HepG2 (cell line): ENCODE results near the gene CHCT1. TPM values are rescaled to one million over a fixed set of nuclear protein-coding genes. Genes with fewer than 3 reads are reported as not detected.
A peak's percentile ranks its signal among the peaks of the same experiment; 100 is the strongest.

Source experiments
- BCL6 ChIP-seq: IDR thresholded peaks from 2 replicates; pipeline ENCODE4 v1.6.1; 2016; ENCODE audit warnings: missing genetic modification reagents, missing compliant biosample characterization
- ELF1 ChIP-seq: sonication (generic); formaldehyde crosslinking; IDR thresholded peaks from 2 replicates; pipeline ENCODE4 v1.4.0; 2020; ENCODE audit warnings: missing genetic modification reagents
- ESRRA ChIP-seq: sonication (generic); formaldehyde crosslinking; IDR thresholded peaks from 2 replicates; pipeline ENCODE4 v1.5.1; 2020; ENCODE audit warnings: mild to moderate bottlenecking, low read depth, missing genetic modification reagents
- HMG20A ChIP-seq: IDR thresholded peaks from 2 replicates; pipeline ENCODE4 v1.6.1; 2016; ENCODE audit warnings: borderline replicate concordance
- HNF4A ChIP-seq: sonication (generic); formaldehyde crosslinking; IDR thresholded peaks from 2 replicates; pipeline ENCODE4 v1.4.0; 2020; ENCODE audit warnings: missing genetic modification reagents
- KMT2A ChIP-seq: sonication (generic); formaldehyde crosslinking; IDR thresholded peaks from 2 replicates; pipeline ENCODE4 v1.4.0; 2020; ENCODE audit warnings: missing genetic modification reagents
- MEF2D ChIP-seq: sonication (generic); formaldehyde crosslinking; IDR thresholded peaks from 2 replicates; pipeline ENCODE4 v1.5.1; 2020; ENCODE audit warnings: mild to moderate bottlenecking, missing genetic modification reagents
- RARA ChIP-seq: IDR thresholded peaks from 2 replicates; pipeline ENCODE4 v1.6.1; 2016; ENCODE audit warnings: missing genetic modification reagents, missing compliant biosample characterization
- SKI ChIP-seq: fragments of 450-650 bp; IDR thresholded peaks from one replicate; pipeline ENCODE4 v1.6.1; 2018; ENCODE audit warnings: mild to moderate bottlenecking; ENCODE audit not compliant: partially characterized antibody
- TBP ChIP-seq: sonication (generic); formaldehyde crosslinking; IDR thresholded peaks from 2 replicates; pipeline ENCODE4 v1.5.0; 2020; ENCODE audit warnings: missing genetic modification reagents
- ZSCAN29 ChIP-seq: sonication (generic); formaldehyde crosslinking; conservative IDR thresholded peaks from 2 replicates; pipeline ENCODE4 v1.4.0; 2020; ENCODE audit warnings: mild to moderate bottlenecking, missing genetic modification reagents
- ZSCAN9 ChIP-seq: IDR thresholded peaks from 2 replicates; pipeline ENCODE4 v1.6.1; 2016; ENCODE audit warnings: borderline replicate concordance
- polyA plus RNA-seq, 8 experiments: library from polyadenylated mRNA; depleted of rRNA in 3 of 8; stranded (reverse) in 7 of 8; unstranded in 1 of 8; fragments of >200 nt; fragmentation: Illumina TruSeq in 4 of 8; extraction: Trizol in 4 of 8; gene quantifications; 2 replicates each; pipeline versions ENCODE4 v1.2.1 to v1.2.3, GENCODE V29; 2011 to 2016; ENCODE audit warnings: low read depth in 4 of 8, missing spikeins in 1 of 8, mixed read lengths in 1 of 8; ENCODE audit not compliant: insufficient read depth in 1 of 8
- total RNA-seq, 5 experiments: library from RNA; depleted of rRNA; stranded (reverse); fragments of >200 nt; fragmentation: Illumina TruSeq; extraction: Trizol; gene quantifications; 2 replicates each; pipeline ENCODE4 v1.2.3, GENCODE V29; 2016; ENCODE audit warnings: low read depth in 1 of 5
- TF ChIP-seq, protein P1 (sequence below): sonication (generic); formaldehyde crosslinking; IDR thresholded peaks from 2 replicates; pipeline ENCODE4 v1.5.0; 2020; ENCODE audit warnings: missing genetic modification reagents
- TF ChIP-seq, protein P2 (sequence below): IDR thresholded peaks from 2 replicates; pipeline ENCODE4 v1.6.1; 2012; ENCODE audit warnings: inconsistent platforms
- TF ChIP-seq, protein P3 (sequence below): IDR thresholded peaks from 2 replicates; pipeline ENCODE4 v1.6.1; 2012; ENCODE audit warnings: low read length, improper control_type of control experiment
- TF ChIP-seq, protein P4 (sequence below): sonication (generic); formaldehyde crosslinking; IDR thresholded peaks from 2 replicates; pipeline ENCODE4 v1.8.0; 2022; ENCODE audit warnings: mild to moderate bottlenecking, missing genetic modification reagents; ENCODE audit not compliant: insufficient replicate concordance

The CHCT1 gene
- total and polyA plus RNA-seq, 2 of the 13 experiments (the other 11 are each of a cell fraction or from before 2014, with no cell fraction given): not detected

DNA sequence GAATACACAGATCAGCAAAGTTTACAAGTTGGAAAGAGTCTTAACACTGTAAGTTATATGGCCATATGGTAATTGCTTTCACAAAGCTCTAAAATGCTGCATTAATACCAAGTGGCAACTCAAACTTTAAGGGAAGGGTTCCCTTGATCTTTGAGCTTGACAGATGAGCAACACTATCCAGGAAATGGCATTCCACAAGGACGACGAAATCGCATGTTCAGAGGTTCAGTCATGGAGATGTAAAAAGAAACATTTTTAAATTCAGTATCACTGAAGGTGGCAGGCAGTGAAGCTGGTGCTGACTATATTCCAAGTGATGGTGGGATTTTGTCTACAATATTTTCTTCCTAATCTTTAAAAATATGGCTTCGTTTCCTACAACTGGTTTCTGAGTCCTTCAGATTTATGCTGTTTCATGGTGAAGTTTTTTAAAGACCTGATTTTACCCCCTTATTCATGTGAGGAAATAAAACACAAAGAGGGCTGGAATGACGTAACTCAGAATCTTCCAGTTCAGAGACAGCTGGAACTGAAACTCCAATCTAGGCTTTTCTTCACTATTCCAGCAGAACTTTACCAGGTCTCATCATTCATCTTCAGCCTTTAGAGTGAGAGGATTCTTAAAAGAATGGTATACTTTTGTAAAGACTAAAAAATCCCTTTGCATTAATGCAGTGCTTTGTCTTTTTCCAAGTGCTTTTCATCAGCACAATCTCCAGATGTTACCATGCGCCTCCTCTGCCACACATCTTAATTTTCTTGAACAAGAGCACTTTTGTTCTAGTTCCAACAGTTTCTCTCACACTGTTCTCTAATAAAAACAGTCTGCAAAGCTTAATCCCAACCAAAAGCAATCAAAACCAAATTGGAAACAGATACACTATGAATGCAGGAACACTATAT is 20.2 kb downstream of the CHCT1 start (continued):
- TF ChIP-seq, protein P1, sequence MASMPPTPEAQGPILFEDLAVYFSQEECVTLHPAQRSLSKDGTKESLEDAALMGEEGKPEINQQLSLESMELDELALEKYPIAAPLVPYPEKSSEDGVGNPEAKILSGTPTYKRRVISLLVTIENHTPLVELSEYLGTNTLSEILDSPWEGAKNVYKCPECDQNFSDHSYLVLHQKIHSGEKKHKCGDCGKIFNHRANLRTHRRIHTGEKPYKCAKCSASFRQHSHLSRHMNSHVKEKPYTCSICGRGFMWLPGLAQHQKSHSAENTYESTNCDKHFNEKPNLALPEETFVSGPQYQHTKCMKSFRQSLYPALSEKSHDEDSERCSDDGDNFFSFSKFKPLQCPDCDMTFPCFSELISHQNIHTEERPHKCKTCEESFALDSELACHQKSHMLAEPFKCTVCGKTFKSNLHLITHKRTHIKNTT (CRISPR knock-in tag): no peak
- TF ChIP-seq MEF2D (CRISPR knock-in tag) (no peak), HMG20A (peak; percentile 48; the same call in 1 of the 2 replicates), SKI (no peak), ELF1 (CRISPR knock-in tag) (peak; percentile 51; the same call in 1 of the 2 replicates), RARA (CRISPR knock-in tag) (peak; percentile 20), HNF4A (CRISPR knock-in tag) (peak; percentile 78), BCL6 (peak; percentile 97), TBP (CRISPR knock-in tag) (no peak), KMT2A (CRISPR knock-in tag) (no peak), ESRRA (CRISPR knock-in tag) (no peak), ZSCAN9 (CRISPR knock-in tag) (no peak; the same call in 1 of the 2 replicates), ZSCAN29 (no peak)
- TF ChIP-seq, protein P2, sequence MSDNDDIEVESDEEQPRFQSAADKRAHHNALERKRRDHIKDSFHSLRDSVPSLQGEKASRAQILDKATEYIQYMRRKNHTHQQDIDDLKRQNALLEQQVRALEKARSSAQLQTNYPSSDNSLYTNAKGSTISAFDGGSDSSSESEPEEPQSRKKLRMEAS: no peak
- TF ChIP-seq, protein P3, sequence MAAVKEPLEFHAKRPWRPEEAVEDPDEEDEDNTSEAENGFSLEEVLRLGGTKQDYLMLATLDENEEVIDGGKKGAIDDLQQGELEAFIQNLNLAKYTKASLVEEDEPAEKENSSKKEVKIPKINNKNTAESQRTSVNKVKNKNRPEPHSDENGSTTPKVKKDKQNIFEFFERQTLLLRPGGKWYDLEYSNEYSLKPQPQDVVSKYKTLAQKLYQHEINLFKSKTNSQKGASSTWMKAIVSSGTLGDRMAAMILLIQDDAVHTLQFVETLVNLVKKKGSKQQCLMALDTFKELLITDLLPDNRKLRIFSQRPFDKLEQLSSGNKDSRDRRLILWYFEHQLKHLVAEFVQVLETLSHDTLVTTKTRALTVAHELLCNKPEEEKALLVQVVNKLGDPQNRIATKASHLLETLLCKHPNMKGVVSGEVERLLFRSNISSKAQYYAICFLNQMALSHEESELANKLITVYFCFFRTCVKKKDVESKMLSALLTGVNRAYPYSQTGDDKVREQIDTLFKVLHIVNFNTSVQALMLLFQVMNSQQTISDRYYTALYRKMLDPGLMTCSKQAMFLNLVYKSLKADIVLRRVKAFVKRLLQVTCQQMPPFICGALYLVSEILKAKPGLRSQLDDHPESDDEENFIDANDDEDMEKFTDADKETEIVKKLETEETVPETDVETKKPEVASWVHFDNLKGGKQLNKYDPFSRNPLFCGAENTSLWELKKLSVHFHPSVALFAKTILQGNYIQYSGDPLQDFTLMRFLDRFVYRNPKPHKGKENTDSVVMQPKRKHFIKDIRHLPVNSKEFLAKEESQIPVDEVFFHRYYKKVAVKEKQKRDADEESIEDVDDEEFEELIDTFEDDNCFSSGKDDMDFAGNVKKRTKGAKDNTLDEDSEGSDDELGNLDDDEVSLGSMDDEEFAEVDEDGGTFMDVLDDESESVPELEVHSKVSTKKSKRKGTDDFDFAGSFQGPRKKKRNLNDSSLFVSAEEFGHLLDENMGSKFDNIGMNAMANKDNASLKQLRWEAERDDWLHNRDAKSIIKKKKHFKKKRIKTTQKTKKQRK: no peak
- TF ChIP-seq, protein P4, sequence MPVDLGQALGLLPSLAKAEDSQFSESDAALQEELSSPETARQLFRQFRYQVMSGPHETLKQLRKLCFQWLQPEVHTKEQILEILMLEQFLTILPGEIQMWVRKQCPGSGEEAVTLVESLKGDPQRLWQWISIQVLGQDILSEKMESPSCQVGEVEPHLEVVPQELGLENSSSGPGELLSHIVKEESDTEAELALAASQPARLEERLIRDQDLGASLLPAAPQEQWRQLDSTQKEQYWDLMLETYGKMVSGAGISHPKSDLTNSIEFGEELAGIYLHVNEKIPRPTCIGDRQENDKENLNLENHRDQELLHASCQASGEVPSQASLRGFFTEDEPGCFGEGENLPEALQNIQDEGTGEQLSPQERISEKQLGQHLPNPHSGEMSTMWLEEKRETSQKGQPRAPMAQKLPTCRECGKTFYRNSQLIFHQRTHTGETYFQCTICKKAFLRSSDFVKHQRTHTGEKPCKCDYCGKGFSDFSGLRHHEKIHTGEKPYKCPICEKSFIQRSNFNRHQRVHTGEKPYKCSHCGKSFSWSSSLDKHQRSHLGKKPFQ (CRISPR knock-in tag): no peak
